Epithelial cell of esophagus (primary cell): ENCODE results near the gene DNAH8.
"Not testable (repeated sequence)": the region's sequence is repeated elsewhere in the genome, so short reads cannot be mapped to it uniquely, and the experiment has no call there.

Experiments
- DNase-seq: peaks from one replicate; pipeline ENCODE4 v3.0.0; 2010; ENCODE audit warnings: low read depth
- H3K4me3 ChIP-seq: 2 replicates; pipeline ENCODE4 v1.5.1; 2011; ENCODE audit warnings: mild to moderate bottlenecking, low read length, control low read depth
- CTCF ChIP-seq: IDR thresholded peaks from 2 replicates; pipeline ENCODE4 v1.5.1; 2011; ENCODE audit warnings: low read depth, mild to moderate bottlenecking, low read length, control low read depth, inconsistent platforms; ENCODE audit not compliant: insufficient read depth; ENCODE audit errors: missing control alignments

Gene DNAH8

GRCh38 chr6:38871741-38872568, 156.8 kb downstream of the DNAH8 start:
- H3K4me3 ChIP-seq = no peak overlapping the region
- peak; percentile 99 for TF ChIP-seq CTCF
- DNase-seq = peak; percentile 59

- DNase-seq = no peak
- H3K4me3 ChIP-seq = no peak overlapping the region
- no peak for TF ChIP-seq CTCF
Observed at GRCh38 chr6:38873001-38873400, 157.9 kb downstream of the DNAH8 start.

GRCh38 chr6:38873816-38874215, 158.7 kb downstream of the DNAH8 start:
- not testable (repeated sequence) for H3K4me3 ChIP-seq, DNase-seq

- no peak for DNase-seq
- no peak overlapping the region for H3K4me3 ChIP-seq
- no peak for TF ChIP-seq CTCF
Observed at GRCh38 chr6:38876475-38876874, 161.4 kb downstream of the DNAH8 start.

GRCh38 chr6:38877721-38878120, 162.6 kb downstream of the DNAH8 start:
- DNase-seq = no peak
- TF ChIP-seq CTCF = no peak
- H3K4me3 ChIP-seq = no peak overlapping the region

- H3K4me3 ChIP-seq = no peak overlapping the region
- TF ChIP-seq CTCF = no peak
- no peak for DNase-seq
Observed at GRCh38 chr6:38882157-38882556, 167.0 kb downstream of the DNAH8 start.

GRCh38 chr6:38897507-38897906, 182.4 kb downstream of the DNAH8 start:
- no peak for DNase-seq
- H3K4me3 ChIP-seq = no peak overlapping the region
- no peak for TF ChIP-seq CTCF
